Trophoblast cell (in vitro differentiated cells and primary cell): ENCODE measurements around the gene TBC1D8.

ENCODE experiments used
- DNase-seq, 2 donors: peaks; one replicate each; pipeline ENCODE4 v3.0.0-alpha.2; 2016
- H2AFZ ChIP-seq: 2 replicates; pipeline ENCODE4 v1.6.1; 2013; ENCODE audit warnings: low read length, moderate library complexity, mild to moderate bottlenecking; ENCODE audit not compliant: insufficient read depth, poor library complexity
- H2AK5ac ChIP-seq: 2 replicates; pipeline ENCODE4 v1.6.1; 2013; ENCODE audit warnings: mild to moderate bottlenecking, low read length
- H2BK120ac ChIP-seq: 2 replicates; pipeline ENCODE4 v1.6.1; 2013; ENCODE audit warnings: low read length, mild to moderate bottlenecking, moderate library complexity; ENCODE audit not compliant: insufficient read depth, poor library complexity
- H2BK12ac ChIP-seq: 2 replicates; pipeline ENCODE4 v1.6.1; 2013; ENCODE audit warnings: mild to moderate bottlenecking, low read length, moderate library complexity
- H2BK5ac ChIP-seq: 2 replicates; pipeline ENCODE4 v1.6.1; 2013; ENCODE audit warnings: low read length, low read depth, moderate library complexity, mild to moderate bottlenecking; ENCODE audit not compliant: poor library complexity
- H3K14ac ChIP-seq: 2 replicates; pipeline ENCODE4 v1.6.1; 2013; ENCODE audit warnings: mild to moderate bottlenecking, low read length
- H3K18ac ChIP-seq: 2 replicates; pipeline ENCODE4 v1.6.1; 2013; ENCODE audit warnings: mild to moderate bottlenecking, low read length
- H3K23ac ChIP-seq: 2 replicates; pipeline ENCODE4 v1.6.1; 2013; ENCODE audit warnings: low read length
- H3K27ac ChIP-seq: 2 replicates; pipeline ENCODE4 v1.5.1; 2013; ENCODE audit warnings: low read depth, mild to moderate bottlenecking, inconsistent platforms, low read length, moderate library complexity
- H3K27me3 ChIP-seq: 2 replicates; pipeline ENCODE4 v1.6.1; 2013; ENCODE audit warnings: inconsistent platforms, mild to moderate bottlenecking, low read length, moderate library complexity; ENCODE audit not compliant: insufficient read depth
- H3K36me3 ChIP-seq, 2 experiments: 1 replicate in 1 of 2; 2 replicates in 1 of 2; pipeline ENCODE4 v1.6.1; 2013; ENCODE audit warnings: low read length in 2 of 2, mild to moderate bottlenecking in 2 of 2, moderate library complexity in 1 of 2; ENCODE audit not compliant: insufficient read depth in 2 of 2, control insufficient read depth in 1 of 2
- H3K4ac ChIP-seq: 2 replicates; pipeline ENCODE4 v1.6.1; 2013; ENCODE audit warnings: low read depth, mild to moderate bottlenecking, low read length, moderate library complexity
- H3K4me1 ChIP-seq, 2 experiments: 1 replicate in 1 of 2; 2 replicates in 1 of 2; pipeline ENCODE4 v1.6.1; 2013; ENCODE audit warnings: low read length in 2 of 2, mild to moderate bottlenecking in 2 of 2, moderate library complexity in 1 of 2; ENCODE audit not compliant: insufficient read depth in 2 of 2, control insufficient read depth in 1 of 2
- H3K4me2 ChIP-seq: 2 replicates; pipeline ENCODE4 v1.6.1; 2013; ENCODE audit warnings: inconsistent platforms, mild to moderate bottlenecking, low read length, moderate library complexity
- H3K4me3 ChIP-seq: 2 replicates; pipeline ENCODE4 v1.5.1; 2013; ENCODE audit warnings: mild to moderate bottlenecking, low read depth, low read length, inconsistent platforms
- H3K79me1 ChIP-seq: one replicate; pipeline ENCODE4 v1.6.1; 2013; ENCODE audit warnings: low read length
- H3K79me2 ChIP-seq: 2 replicates; pipeline ENCODE4 v1.6.1; 2013; ENCODE audit warnings: low read length, mild to moderate bottlenecking; ENCODE audit not compliant: control insufficient read depth, insufficient read depth, poor library complexity
- H3K9ac ChIP-seq: 2 replicates; pipeline ENCODE4 v1.6.1; 2013; ENCODE audit warnings: mild to moderate bottlenecking, low read length
- H3K9me3 ChIP-seq: 2 replicates; pipeline ENCODE4 v1.6.1; 2013; ENCODE audit warnings: low read depth, mild to moderate bottlenecking, control low read depth, inconsistent platforms, low read length; ENCODE audit not compliant: insufficient read depth
- H4K12ac ChIP-seq: 2 replicates; pipeline ENCODE4 v1.6.1; 2013; ENCODE audit warnings: low read depth, mild to moderate bottlenecking, low read length, moderate library complexity
- H4K8ac ChIP-seq: 2 replicates; pipeline ENCODE4 v1.6.1; 2013; ENCODE audit warnings: low read depth, mild to moderate bottlenecking, low read length, moderate library complexity
- H4K91ac ChIP-seq: one replicate; pipeline ENCODE4 v1.6.1; 2013; ENCODE audit warnings: low read depth, mild to moderate bottlenecking, low read length, moderate library complexity
- WGBS: extraction: QIAGEN DNeasy Blood & Tissue Kit; methylation state at CpG from one replicate; pipeline ENCODE4 v1.1.7; 2013; ENCODE audit warnings: missing lambda C conversion rate; ENCODE audit not compliant: insufficient read length, insufficient coverage; ENCODE audit errors: extremely low coverage; 5-methylcytosine and 5-hydroxymethylcytosine counted together

Gene TBC1D8

GRCh38 chr2:101197215-101197745, 46.1 kb upstream of the TBC1D8 start:
- Histone ChIP-seq H3K79me1 (no peaks in the 10 kb centered on the region), H2AK5ac (no peak overlapping the region), H2BK12ac (no peak overlapping the region), H3K4me1 (no peaks in the 10 kb centered on the region), H3K36me3 (no peaks in the 10 kb centered on the region), H3K23ac (no peak overlapping the region), H3K27ac (no peak overlapping the region), H3K9ac (no peak overlapping the region), H3K14ac (no peak overlapping the region), H3K4me2 (no peak overlapping the region), H3K27me3 (no peaks in the 10 kb centered on the region), H2BK5ac (no peak overlapping the region), H3K79me2 (no peaks in the 10 kb centered on the region), H4K8ac (no peak overlapping the region), H4K12ac (no peak overlapping the region), H4K91ac (no peak overlapping the region), H3K4ac (no peak overlapping the region), H2AFZ (no peak overlapping the region), H2BK120ac (no peak overlapping the region), H3K18ac (no peak overlapping the region), H3K9me3 (no peaks in the 10 kb centered on the region), H3K4me3 (no peak overlapping the region)
- no CpG with 5 or more reads among the region's 1 CpG for WGBS
- peak in 1 of 2 donors; percentile 25 for DNase-seq

GRCh38 chr2:101195871-101196661, 44.9 kb upstream of the TBC1D8 start:
- no peak overlapping the region for H2AK5ac ChIP-seq
- H2BK120ac ChIP-seq = no peak overlapping the region
- no peaks in the 10 kb centered on the region for H3K27me3 ChIP-seq
- no peak overlapping the region for H4K12ac ChIP-seq
- H4K91ac ChIP-seq = no peak overlapping the region
- no peak overlapping the region for H3K14ac ChIP-seq
- no peak overlapping the region for H4K8ac ChIP-seq
- no peak overlapping the region for H3K4me3 ChIP-seq
- no peak overlapping the region for H2BK5ac ChIP-seq
- no CpG with 5 or more reads among the region's 9 CpGs for WGBS
- H3K79me2 ChIP-seq = no peaks in the 10 kb centered on the region
- H3K4me2 ChIP-seq = no peak overlapping the region
- no peak overlapping the region for H3K27ac ChIP-seq
- H3K4ac ChIP-seq = no peak overlapping the region
- H3K36me3 ChIP-seq = no peaks in the 10 kb centered on the region
- no peak overlapping the region for H3K9ac ChIP-seq
- no peak overlapping the region for H3K18ac ChIP-seq
- H2AFZ ChIP-seq = no peak overlapping the region
- H3K4me1 ChIP-seq = no peaks in the 10 kb centered on the region
- H3K79me1 ChIP-seq = no peaks in the 10 kb centered on the region
- H3K23ac ChIP-seq = no peak overlapping the region
- H2BK12ac ChIP-seq = no peak overlapping the region
- DNase-seq = no peak
- H3K9me3 ChIP-seq = no peaks in the 10 kb centered on the region

- no peak overlapping the region for H2BK120ac ChIP-seq
- no peak for DNase-seq
- H4K91ac ChIP-seq = no peak overlapping the region
- no peak overlapping the region for H3K4ac ChIP-seq
- no peak overlapping the region for H3K14ac ChIP-seq
- no peak overlapping the region for H4K12ac ChIP-seq
- no peaks in the 10 kb centered on the region for H3K9me3 ChIP-seq
- H3K4me1 ChIP-seq = peaks cover 0 to 3% of the 10 kb centered on the region in 2 experiments
- H3K27me3 ChIP-seq = no peaks in the 10 kb centered on the region
- H3K18ac ChIP-seq = no peak overlapping the region
- H3K79me1 ChIP-seq = no peaks in the 10 kb centered on the region
- H3K27ac ChIP-seq = no peak overlapping the region
- no peaks in the 10 kb centered on the region for H3K36me3 ChIP-seq
- no peak overlapping the region for H4K8ac ChIP-seq
- H2AK5ac ChIP-seq = no peak overlapping the region
- no peak overlapping the region for H2BK5ac ChIP-seq
- H3K4me2 ChIP-seq = no peak overlapping the region
- no peak overlapping the region for H2BK12ac ChIP-seq
- WGBS = no CpG with 5 or more reads among the region's 11 CpGs
- no peaks in the 10 kb centered on the region for H3K79me2 ChIP-seq
- no peak overlapping the region for H3K4me3 ChIP-seq
- no peak overlapping the region for H3K23ac ChIP-seq
- no peak overlapping the region for H2AFZ ChIP-seq
- no peak overlapping the region for H3K9ac ChIP-seq
Observed at GRCh38 chr2:101193033-101193626, 41.9 kb upstream of the TBC1D8 start.

- Histone ChIP-seq H4K91ac (no peak overlapping the region), H2AFZ (no peak overlapping the region), H3K4me2 (no peak overlapping the region), H3K9ac (no peak overlapping the region), H3K4me1 (peaks cover 0 to 3% of the 10 kb centered on the region in 2 experiments), H3K36me3 (no peaks in the 10 kb centered on the region), H4K12ac (no peak overlapping the region), H3K14ac (no peak overlapping the region), H3K27ac (no peak overlapping the region), H4K8ac (no peak overlapping the region), H3K9me3 (no peaks in the 10 kb centered on the region), H3K27me3 (no peaks in the 10 kb centered on the region), H2BK12ac (no peak overlapping the region), H3K4ac (no peak overlapping the region), H3K79me2 (no peaks in the 10 kb centered on the region), H2BK120ac (no peak overlapping the region), H3K4me3 (no peak overlapping the region), H2AK5ac (no peak overlapping the region), H2BK5ac (no peak overlapping the region), H3K23ac (no peak overlapping the region), H3K79me1 (no peaks in the 10 kb centered on the region), H3K18ac (no peak overlapping the region)
- WGBS = no CpG with 5 or more reads among the region's 9 CpGs
- DNase-seq = peak; percentile 18 to 38
Observed at GRCh38 chr2:101190747-101191516, 39.8 kb upstream of the TBC1D8 start.
